GM19240 (cell line): Measurements from ENCODE around the gene TTC7B.

ENCODE experiments used
- DNase-seq: peaks from one replicate; pipeline ENCODE4 v3.0.0; 2011; ENCODE audit warnings: low spot score; ENCODE audit not compliant: insufficient read length

Gene TTC7B

DNA sequence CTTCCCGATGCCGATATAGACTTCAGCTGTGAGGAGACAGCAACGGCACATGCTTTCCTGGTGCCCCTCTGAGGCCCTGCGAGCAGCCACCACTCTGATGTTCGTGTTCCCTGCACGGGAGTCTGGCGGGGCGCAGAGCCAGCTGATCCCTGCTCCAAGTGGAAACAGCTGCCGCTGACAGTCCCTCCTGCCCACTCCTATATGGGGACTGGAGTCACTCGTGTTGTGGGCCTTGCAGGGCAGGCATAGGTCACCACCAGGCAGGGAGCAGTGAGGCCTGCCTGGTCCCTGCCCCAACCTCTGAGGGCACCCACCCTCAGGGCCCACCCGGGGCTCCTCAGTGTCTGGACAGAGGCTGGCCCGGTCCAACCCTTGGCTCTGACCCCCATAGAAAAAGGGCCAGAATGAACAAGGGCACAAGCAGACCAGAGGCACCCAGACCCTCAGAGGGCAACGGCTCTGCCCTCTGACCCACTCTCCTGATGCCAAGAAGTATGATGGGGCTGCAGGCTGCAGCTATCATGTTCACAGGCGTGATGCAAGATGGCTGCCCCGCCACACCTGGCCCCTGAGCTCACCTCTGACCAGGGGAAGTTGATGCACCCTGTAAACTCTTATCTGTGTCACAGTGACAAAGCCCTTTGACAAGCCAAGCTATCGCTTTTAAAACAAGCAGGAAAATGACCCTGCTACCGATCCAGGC, 237.8 kb downstream of the TTC7B start:
- no peak for DNase-seq

DNA sequence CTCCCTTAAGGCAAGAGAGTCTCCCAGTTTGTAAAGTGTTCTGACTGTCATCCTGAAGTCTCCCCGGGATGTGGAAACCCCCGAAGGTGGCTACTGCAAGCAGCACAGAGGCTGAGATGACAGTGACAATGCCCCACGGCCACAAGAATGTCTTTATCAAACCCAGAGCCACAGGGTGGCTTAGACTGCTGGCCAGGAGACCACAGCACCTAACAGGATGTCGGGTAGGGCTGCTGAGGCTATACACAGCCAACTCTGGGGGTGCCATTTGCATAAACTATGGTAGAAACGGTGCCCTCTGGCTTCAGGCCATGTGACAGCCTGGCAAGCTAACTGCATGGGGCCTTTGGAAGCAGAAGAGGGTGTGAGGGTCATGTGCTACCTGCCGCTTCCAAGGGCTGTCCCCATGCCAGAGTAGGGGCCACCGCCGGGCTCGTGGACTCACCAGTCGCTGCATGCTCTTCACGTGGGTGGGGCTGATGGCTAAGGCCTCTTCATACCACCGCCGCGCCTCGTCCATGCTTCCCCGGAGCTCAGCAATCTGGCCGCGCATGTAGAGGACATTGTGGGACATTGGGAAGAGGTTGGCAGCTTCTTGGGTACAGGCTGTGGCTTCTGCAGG, 238.5 kb downstream of the TTC7B start:
- no peak for DNase-seq

DNA sequence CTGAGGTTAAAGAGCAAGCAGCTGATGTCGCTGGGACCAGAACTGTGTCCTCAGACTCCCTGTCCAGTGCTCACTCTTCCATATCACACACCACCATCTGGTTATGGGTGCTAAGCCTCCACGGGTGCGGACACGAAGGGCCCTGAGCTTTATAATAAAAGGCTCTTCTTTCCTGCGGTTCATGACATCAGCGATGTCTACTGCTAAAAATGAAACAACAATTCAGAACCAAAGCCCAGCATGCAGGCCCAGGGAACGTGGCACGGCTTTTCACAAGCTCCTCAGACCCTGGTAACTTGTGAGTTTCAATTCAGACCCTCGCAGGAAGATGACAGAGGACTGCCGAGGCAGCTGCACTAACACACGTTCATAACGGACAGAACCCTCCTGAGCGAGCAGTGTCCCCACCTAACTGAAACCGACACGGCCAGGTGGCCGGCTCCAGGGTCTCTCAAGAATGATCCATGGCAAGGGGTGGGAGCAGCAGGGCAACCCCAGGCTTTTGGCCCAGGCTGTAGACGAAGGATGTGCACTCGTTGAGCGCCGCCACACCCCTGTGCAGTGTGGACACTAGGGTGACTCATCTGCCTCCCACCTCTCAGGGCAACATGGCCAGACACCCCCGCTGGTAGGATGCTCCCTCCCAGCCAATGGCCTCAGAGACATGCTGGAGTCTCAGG, 239.1 kb downstream of the TTC7B start:
- no peak for DNase-seq

DNA sequence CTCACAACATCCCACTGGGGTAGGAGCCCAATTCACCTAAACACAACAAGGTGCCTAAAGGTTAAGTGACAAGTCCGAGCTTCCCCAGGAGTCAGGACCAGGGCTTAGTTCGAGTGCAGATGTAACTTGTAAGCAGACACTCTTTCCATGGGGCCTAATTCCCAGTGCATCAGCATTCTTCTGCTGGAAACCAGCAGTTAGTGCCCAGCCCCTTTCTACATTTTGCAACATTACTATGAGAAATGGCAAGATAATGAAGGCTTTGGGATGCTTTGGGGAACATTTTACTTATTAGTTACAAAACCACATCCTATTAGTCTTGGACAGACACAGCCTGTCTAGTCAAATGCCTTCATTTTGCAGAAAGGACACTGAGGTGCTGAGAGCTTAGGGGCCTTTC, 239.6 kb downstream of the TTC7B start:
- DNase-seq = no peak

DNA sequence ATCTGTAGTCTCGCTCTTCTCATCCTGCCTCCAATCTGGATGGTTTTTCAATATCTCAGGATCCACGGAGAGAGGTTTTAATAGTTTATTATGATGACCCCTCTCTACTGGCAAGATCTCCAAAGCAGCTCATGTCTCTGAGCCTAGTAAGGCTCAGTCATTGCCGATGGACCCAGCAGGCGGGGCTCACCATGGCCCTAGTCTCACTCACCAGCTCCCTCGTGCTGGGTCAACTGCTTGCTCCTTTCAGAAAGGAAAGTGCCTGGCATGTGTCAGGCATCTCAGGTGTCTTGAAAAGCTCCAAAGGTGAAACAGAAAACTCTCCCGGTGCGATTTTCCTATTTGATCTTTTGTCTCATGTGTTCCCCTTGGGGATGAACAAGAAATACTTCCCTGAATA, 240.4 kb downstream of the TTC7B start:
- DNase-seq = no peak

DNA sequence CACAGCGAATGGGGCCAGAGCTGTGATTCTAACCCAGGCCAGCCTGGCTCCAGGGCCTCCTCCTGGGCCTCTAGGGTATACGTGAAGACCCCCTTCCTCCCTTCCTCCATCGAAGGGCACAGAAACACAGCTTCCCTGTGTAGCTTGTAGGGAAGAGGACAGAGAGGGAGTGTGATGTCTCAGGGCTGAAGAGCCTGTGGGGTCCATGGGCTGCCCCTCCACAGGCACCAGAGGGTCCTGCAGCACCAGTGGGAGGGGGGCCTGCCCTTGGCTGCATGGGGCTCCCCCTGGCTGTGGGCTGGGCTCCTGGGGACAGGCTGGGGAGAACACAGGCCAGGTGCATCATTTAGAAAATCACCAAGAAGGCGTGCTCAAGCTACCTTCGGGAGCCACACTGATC, 240.9 kb downstream of the TTC7B start:
- no peak for DNase-seq

DNA sequence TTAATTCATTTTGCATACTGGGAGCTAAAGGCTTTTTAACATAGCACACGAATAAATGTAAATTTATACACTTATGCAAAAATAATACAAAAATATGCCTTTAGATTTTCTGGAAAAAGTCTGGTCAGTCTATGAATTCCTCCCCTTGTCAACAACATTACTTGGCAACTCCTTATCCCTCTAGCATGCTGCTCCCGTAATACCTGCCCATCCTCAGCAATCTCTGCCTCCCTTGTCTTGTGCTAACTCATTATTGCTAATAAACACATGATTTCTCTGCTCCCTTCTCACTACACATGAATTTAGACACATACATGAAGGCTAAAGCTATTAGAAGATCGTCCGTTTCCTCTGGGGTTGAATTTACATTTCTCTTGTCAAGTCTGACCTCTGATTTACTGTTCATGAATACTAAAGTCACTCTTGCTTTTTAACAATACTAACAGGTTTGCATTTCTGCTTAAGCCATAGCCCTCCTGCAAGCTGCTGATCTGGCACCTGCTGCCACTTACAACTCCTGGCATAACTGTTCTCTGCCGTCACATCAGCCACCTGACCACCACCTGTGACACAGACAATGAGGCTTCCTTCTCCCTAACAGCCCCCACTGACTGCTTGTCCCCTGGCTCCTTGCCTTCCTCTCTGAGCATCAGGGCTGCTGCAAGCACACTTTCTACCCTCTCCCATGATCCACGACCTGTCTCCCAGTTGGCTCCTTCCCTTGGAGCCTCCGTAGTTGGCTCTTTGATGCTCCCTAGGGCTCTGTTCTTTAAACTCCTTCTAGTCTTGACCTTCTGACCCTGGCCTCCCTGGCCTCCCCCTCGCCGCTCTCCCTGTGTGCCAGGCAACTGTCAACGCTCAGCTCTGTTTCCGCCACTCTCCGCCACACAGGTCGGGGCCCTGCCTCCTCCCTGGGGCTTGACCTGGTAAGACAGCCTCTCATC, 241.8 kb downstream of the TTC7B start:
- no peak for DNase-seq

DNA sequence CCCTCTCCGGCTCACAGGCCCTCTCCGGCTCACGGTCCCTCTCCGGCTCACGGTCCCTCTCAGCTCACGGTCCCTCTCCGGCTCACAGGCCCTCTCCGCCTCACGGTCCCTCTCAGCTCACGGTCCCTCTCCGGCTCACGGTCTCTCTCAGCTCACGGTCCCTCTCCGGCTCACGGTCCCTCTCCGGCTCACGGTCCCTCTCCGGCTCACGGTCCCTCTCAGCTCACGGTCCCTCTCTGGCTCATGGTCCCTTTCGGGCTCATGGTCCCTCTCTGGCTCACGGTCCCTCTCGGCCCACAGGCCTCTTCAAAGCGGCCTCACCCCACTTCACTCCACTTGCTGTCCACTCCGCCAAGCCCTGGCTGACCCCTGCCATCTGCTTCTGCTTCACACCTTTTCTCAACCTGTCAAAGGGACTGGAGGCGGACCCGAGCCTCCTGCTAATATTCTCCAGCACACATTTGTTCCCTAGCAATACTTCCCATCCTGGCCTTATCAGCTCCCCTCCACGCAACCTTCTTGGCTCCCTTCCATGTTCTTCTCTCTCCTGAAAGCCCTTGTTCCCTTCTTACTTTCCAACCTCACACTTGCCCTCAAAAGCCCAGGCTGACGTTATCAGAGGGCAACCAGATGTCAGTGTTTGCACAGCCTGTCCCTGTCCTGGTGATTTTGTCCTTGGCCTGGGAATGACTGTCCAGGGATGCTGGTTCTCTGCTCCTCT, 242.7 kb downstream of the TTC7B start:
- no peak for DNase-seq

DNA sequence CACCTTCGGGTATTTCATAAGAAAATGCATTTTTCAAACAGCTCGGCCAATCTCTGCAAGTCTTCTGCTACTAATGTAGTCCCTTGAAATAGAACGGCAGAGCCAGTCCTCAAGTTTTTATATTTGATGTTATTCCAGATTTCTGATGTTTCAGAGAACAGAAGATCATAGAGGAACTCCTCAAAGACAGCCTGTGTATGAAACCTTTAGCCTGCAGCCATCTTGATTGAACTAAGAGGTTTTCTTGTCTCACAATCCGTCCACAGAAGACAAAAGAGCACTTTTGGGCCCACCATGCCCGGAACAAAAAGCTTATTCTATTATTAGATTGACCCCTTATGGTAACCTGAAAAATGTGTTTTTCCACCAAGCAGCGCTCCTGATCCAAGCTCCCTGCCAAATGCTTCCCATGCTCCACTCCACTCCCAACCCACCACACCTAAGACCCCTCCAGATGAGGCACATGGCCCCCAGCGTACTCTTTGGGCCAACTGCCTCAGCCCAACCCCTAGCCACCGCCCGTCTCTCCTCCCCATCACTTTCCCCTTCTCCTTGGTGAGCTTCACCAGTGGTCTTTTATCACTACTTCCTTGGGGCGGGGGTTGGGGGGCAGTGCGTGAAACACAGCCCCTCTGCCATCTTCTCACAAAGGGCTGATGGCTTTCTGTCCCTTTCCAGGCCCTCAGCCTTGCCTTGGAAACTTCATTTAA, 243.6 kb downstream of the TTC7B start:
- no peak for DNase-seq

DNA sequence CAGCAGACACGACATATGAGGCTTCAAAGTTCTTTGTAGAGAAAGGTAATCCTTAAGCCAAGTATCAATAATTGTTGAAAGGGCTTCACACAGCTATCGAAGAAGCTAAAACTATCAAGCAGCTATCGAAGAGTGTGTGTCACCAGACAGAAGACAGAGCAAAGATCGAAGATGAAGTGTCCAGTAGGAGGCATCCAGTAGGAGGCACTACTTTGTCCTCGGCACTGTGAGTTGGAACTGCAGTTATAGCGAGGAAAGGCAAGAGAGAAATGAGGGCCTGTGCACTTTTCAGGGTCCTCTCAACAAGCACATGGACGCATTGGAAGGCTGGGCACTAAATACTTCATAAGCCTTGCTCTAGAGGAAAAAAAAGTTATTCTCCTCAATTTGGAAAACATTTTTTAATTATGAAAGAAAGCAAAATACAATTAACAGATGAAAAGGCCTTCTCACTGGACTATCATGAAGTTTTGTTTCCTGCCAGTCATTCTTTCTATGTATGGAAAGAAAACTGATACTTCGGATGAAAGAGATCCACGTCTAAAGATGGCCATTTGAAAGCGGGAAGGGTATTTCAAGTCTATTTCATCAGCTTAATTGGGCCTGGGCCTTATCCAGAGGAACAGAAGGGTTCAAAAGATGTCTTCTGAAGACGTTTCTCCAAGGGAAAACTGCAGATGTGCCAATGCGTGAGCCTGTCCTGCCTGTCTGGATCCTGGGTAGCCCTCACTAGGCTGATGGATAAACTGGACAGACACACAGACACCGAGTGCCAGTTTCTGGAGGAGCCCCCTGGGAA, 244.9 kb downstream of the TTC7B start:
- no peak for DNase-seq

DNA sequence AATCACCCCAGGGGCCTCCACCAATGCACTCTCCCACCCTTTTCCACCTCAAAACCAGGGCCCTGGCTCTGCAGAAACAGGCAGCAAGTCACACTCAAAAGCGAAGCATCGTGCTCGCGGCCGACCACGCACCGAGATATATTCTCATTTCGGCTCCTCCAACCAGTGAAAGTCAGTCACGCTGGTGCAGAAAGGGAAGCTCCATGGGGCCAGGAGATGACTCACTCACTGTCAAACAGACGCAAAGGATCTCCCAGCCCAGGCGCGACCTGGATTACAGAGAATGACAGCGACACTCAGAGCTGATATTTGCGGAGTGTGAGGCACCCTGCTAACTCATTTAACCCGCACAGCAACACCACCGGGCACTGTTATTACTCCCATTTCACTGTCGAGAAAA, 245.8 kb downstream of the TTC7B start:
- DNase-seq = no peak

DNA sequence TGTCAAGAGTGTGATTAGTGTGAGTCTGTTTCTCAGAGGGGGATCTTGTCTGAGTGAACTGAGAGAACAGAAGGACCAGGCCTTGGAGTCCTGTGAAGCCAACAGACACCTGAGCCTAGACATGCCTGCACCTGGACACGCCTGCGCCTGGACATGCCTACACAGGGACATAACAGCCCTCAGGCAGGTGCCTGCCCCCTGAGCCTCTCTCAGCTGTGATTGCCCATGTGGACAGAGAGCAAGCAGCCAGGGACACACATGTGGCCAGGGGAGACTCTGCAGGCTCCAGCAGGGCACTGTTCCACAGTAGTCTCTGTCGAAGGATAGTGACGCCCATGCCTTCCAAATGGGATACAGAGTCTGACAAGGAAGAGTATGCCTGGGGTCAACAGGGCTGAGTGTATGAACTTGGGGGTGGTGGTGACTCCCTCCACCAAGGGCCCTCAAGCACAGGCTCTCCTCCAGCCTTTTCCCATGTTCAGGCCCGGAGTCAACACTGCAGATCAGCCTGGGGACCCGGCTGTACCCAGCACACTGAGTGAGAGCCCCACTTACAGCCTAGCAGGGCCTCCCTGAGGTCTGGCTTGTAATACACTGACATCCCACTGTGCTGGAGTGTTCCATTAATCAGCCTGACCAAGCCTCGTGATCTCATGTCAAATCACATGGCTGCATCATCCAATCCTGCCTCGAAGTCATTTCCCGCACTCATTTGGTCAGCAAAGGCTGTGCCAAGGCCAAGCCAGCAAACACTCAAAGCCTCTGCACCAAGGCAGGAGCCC, 246.4 kb downstream of the TTC7B start:
- DNase-seq = no peak

DNA sequence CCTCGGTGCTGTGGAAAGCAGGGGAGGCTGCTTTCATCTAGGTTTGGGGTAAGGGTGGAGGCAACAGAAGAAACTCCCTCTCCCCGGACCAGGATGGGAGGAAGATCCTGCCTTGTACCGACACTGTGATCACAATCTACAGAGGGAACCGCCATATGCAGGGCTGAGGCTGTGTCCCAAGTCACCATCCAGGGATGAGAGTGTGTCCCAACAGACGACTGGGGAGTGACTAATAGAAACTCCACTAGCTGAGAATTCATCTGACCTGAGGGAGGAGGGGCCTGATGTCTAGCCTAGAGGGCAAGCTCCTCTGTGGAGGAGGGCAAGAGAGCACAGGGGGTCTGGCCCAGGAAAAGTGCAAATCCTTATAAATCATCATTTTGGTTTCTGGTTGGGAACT, 247.0 kb downstream of the TTC7B start:
- no peak for DNase-seq

DNA sequence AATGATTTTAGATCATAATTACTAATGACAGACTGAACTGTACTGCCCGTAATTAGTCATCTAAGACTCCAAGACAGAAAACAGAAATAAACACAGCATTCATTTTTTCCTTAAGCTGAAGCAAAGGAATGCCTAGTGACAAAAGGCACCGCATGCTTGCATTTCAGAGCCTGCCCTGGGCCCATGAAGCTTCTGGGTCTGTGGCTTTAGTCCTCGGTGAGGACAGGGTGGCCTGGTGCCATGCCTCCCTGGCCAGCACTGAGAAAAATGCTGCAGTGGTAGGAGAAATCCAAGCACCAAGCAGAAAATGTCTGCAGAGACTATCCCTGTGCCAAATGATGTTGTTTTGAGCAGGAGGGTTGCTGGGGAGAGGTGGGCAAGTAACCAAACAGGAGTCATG, 247.8 kb downstream of the TTC7B start:
- DNase-seq = no peak

DNA sequence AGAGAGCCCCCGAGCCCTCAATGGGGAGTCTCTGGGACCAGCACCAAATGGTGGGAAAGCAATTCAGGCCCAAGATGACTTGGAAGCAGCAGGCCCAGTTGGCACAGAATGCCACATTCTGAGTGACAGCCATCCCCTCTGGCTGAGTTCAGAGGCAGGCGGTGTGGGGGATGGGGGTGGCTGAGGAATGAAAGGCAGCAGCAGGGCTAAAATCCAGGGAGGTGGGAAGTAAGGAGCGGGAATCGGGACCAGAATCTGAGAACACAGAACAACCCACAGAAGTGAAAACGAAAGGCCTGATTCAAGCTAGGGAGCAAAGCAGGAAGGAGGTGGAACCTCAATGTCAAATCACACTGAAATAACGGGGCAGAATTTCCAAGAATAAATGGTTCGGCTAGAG, 248.2 kb downstream of the TTC7B start:
- no peak for DNase-seq

DNA sequence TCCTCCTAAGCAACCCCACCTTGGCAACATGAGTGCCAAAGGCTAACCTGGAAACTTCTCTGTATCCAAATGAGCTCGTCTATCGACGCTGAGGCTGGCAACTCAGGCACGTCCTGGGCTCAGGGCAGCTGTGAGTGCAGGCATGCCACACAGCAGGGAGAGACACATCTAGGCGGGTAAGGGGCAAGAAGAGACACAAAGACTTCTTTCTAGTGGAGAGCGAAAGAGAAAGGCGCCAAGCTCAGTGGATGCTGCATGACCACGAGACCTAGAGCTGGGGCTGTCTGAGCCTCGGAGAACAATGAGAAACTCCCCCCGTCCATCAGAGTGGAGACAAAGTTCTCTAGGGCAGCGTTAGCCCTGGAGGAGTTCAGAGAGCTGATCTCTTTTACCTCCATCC, 249.0 kb downstream of the TTC7B start:
- no peak for DNase-seq

DNA sequence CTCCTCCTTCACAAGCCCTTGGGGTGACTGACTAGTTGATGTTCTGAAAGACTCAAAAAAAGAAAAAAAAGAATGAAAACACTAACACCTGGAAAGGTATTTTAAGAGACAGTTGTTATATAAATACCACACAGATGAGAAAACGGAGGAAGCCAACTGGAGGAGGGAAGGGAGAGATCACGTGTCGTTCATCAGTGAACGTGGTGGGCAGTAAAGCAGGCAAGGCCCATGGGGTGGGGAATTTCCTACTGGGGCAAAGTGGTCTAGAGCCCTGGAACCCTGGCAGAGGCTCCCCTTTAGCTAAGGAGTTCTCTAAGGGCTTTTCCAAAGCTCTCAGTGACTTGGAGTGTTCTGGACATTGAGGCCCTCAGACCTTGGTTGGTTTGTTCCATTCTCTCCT, 249.7 kb downstream of the TTC7B start:
- no peak for DNase-seq

DNA sequence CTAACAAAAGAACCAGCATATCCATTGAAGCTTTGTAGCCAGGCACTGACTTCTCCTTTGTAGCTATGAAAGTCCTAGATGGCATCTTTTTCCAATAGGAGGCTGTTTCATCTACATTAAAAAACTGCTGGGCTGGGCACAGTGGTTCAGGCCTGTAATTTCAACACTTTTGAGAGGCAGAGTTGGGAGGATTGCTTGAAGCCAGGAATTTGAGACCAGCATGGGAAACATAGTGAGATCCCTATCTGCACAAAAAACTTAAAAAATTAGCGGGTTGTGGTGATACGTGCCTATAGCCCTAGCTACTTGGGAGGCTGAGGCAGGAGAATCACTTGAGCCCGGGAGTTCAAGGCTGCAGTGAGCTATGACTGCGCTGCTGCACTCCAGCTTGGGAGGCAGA, 251.7 kb downstream of the TTC7B start:
- DNase-seq = no peak

DNA sequence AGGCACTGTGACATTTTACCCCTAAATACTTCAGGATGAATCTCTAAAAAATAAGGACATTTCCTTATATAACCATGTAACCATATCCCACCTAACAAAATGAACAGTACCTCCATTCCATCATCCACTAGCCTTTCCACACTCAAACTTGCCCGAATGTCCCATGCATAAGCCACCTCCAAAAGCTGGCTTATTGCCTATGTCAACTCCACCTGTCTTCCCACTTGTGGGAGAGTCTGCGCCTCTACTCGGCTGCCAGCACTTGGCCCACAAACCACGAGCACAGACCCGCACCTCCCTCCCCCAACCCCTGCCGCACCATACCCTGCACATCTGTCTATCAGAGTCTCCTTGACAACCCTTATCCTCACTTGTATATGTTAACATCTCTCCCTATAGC, 253.6 kb downstream of the TTC7B start:
- DNase-seq = no peak
